Measurements from ENCODE around the gene UAP1L1.

GRCh38 chr9:137045294-137046087, 31.8 kb upstream of the UAP1L1 start:
- TF ChIP-seq CTCF (IDR thresholded peaks at IDR 0.05; ENCODE audit: low read length) (no peak), EZH2 (IDR thresholded peaks at IDR 0.05; ENCODE audit: borderline replicate concordance, low read length) (no peak)
